Tibial artery (tissue), 4 donors: ENCODE measurements around the gene NAT9.

Experiments
- DNase-seq, 2 donors: peaks; one replicate each; pipeline ENCODE4 v3.0.0-alpha.2; 2019
- H3K27ac ChIP-seq, 2 donors: fragments of 200-600 bp; sonication (generic) in 1 of 2; 1 replicate in 1 of 2; 2 replicates in 1 of 2; pipeline ENCODE4 v1.5.1; 2018 to 2019; ENCODE audit warnings: mild to moderate bottlenecking in 1 of 2
- H3K27me3 ChIP-seq, 2 donors: fragments of 200-600 bp; sonication (generic) in 1 of 2; one replicate each; pipeline versions ENCODE4 v1.5.1 to v1.6.0; 2016 to 2019
- H3K36me3 ChIP-seq, 3 donors: fragments of 200-600 bp; sonication (generic) in 2 of 3; one replicate each; pipeline ENCODE4 v1.5.1; 2016 to 2019; ENCODE audit warnings: mild to moderate bottlenecking in 2 of 3
- H3K4me1 ChIP-seq, 4 donors: fragments of 200-600 bp; sonication (generic) in 2 of 4; 1 replicate in 3 of 4; 2 replicates in 1 of 4; pipeline ENCODE4 v1.5.1; 2016 to 2019
- H3K4me3 ChIP-seq, 2 donors: fragments of 200-600 bp; sonication (generic) in 1 of 2; 1 replicate in 1 of 2; 2 replicates in 1 of 2; pipeline ENCODE4 v1.5.1; 2018 to 2019; ENCODE audit warnings: mild to moderate bottlenecking in 2 of 2
- H3K9me3 ChIP-seq, 3 donors: fragments of 200-600 bp; sonication (generic) in 1 of 3; one replicate each; pipeline ENCODE4 v1.5.1; 2016 to 2019
- intact Hi-C: fragments of 100-400 bp; cut with DNase I; formaldehyde crosslinking; loops from one replicate; pipeline ENCODE4 v1.15.0; 2023; ENCODE audit warnings: low total_unique reads
- TF ChIP-seq, protein P1 (sequence below), 2 experiments: fragments of 200-600 bp in 1 of 2; fragments of 450-650 bp in 1 of 2; IDR thresholded peaks; one replicate each; pipeline ENCODE4 v1.5.1; 2017 to 2019; ENCODE audit warnings: antibody characterized with exemption in 2 of 2, mild to moderate bottlenecking in 1 of 2, moderate library complexity in 1 of 2

The NAT9 gene

DNA sequence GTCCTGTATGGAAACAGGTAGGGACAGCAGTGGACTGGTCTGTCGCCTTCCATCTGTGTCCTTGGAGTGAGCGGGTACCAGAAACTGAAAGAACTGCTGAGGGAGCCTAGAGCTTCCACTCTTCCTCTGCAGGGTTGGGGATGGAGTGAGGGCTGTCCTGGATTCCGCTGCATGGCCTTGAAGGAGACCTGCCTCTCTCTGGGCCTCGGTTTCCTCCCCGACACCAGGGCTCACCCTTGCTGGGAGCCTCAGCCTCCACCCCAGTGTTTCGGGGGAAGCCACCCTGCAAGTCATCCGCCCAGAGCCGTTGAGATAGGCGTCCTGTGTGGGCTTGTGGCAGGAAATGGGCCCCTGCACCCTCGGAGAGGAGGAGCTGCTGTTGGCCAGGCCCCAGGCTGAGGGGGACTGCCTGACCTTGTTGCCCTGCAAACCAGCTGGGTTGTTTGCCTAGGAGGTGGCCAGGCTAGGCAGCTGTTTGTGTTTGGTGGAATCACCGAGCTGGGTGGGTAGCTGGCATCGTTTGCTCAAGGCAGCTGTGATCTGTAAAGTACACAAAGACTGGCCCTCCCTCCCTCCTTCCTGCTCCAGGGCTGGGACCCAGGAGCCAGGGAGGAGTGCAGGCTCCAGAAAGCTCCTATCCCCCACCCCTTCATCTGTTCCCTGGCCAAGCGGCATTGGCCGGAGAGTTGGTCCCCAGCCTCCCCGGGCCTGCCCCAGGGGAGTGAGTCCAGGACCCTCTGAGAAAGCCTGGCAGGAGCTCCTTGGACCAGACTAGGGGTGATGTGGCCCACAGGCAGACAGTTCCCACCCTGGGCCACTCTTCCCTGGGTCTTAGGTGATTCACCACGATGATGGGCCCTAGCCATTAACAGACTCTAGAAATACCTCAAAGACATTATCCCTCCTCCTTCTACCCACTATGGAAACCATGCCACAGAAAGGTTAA, 37.8 kb downstream of the NAT9 start:
- H3K27me3 ChIP-seq, result peaks cover 0 to 86% of the 10 kb centered on the region in 2 donors
- H3K4me3 ChIP-seq, result no peak overlapping the region
- intact Hi-C loops, result no loop called here
- TF ChIP-seq, protein P1, sequence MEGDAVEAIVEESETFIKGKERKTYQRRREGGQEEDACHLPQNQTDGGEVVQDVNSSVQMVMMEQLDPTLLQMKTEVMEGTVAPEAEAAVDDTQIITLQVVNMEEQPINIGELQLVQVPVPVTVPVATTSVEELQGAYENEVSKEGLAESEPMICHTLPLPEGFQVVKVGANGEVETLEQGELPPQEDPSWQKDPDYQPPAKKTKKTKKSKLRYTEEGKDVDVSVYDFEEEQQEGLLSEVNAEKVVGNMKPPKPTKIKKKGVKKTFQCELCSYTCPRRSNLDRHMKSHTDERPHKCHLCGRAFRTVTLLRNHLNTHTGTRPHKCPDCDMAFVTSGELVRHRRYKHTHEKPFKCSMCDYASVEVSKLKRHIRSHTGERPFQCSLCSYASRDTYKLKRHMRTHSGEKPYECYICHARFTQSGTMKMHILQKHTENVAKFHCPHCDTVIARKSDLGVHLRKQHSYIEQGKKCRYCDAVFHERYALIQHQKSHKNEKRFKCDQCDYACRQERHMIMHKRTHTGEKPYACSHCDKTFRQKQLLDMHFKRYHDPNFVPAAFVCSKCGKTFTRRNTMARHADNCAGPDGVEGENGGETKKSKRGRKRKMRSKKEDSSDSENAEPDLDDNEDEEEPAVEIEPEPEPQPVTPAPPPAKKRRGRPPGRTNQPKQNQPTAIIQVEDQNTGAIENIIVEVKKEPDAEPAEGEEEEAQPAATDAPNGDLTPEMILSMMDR (IDR thresholded peaks at IDR 0.05), result no peak
- H3K36me3 ChIP-seq, result no peaks in the 10 kb centered on the region
- no peak overlapping the region for H3K27ac ChIP-seq
- no peak for DNase-seq
- H3K4me1 ChIP-seq, result peaks cover 0 to 25% (median 20%) of the 10 kb centered on the region in 4 donors
- no peaks in the 10 kb centered on the region for H3K9me3 ChIP-seq

DNA sequence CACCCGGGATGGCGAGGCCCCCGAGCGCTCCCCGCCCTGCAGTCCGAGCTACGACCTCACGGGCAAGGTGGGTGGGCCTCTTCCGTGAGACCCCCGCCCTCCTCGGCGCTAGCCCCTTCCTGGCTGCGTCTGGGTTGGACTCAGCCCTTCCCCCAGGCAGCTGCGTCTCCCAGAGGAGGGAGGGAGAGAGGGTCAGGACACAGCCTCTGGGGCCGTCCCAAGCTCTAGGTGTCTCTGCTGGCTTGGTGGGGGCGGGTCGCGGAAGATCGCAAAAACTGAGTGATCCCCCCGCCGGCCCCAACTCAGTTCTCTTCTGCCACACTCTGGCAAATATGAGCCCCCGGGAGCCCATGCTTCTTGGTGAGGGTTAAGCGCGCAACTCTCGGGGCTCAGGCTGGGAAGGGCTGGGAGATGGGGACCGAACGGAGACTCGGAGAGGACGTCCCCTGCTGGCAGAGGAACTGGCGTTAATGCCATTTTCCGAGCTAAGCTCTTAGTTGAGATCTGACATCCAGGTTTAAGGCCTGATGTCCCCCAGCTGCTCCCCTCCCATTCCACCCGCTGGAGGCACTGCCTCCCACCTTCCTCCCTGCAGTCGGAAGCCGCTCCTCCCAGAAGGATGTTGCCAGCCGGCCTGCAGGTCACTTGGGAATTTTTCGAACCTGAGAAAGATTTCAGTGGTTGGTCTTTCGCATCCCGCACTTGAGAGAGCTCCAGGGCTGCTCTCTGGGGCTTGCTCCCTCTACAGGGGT, 38.7 kb downstream of the NAT9 start:
- DNase-seq, result no peak
- H3K4me3 ChIP-seq, result peak overlapping the region; percentile 18 to 31
- no peaks in the 10 kb centered on the region for H3K36me3 ChIP-seq
- no peaks in the 10 kb centered on the region for H3K9me3 ChIP-seq
- intact Hi-C loops, result no loop called here
- H3K27ac ChIP-seq, result no peak overlapping the region
- peaks cover 0 to 25% (median 20%) of the 10 kb centered on the region in 4 donors for H3K4me1 ChIP-seq
- TF ChIP-seq, protein P1 (IDR thresholded peaks at IDR 0.05), result no peak
- peaks cover 0 to 88% of the 10 kb centered on the region in 2 donors for H3K27me3 ChIP-seq

- Histone ChIP-seq H3K27ac (no peak within 1 kb of the TSS), H3K9me3 (no peaks in the 10 kb centered on the region), H3K4me3 (peak within 1 kb of the TSS; percentile 18 to 31), H3K4me1 (peaks cover 0 to 25% (median 20%) of the 10 kb centered on the region in 4 donors), H3K27me3 (peaks cover 0 to 86% of the 10 kb centered on the region in 2 donors), H3K36me3 (no peaks in the 10 kb centered on the region)
- DNase-seq, result no peak
- intact Hi-C loops, result no loop called here
- TF ChIP-seq, protein P1 (IDR thresholded peaks at IDR 0.05), result no peak
Observed at GRCh38 chr17:74736513-74737298, 39.4 kb downstream of the NAT9 start, which contains the start of gene RAB37. Gene RAB37, plus strand, starts transcription at chr17:74737256. Its CDS starts 17 bp downstream, at chr17:74737273.

- TF ChIP-seq, protein P1 (IDR thresholded peaks at IDR 0.05), result no peak
- Histone ChIP-seq H3K27me3 (peaks cover 0 to 83% of the 10 kb centered on the region in 2 donors), H3K9me3 (no peaks in the 10 kb centered on the region)
Observed at GRCh38 chr17:74734256-74734655, 41.9 kb downstream of the NAT9 start.

More at GRCh38 chr17:74734256-74734655, 41.9 kb downstream of the NAT9 start:
- DNase-seq, result no peak
- Histone ChIP-seq H3K4me3 (no peak overlapping the region), H3K4me1 (peaks cover 0 to 25% (median 20%) of the 10 kb centered on the region in 4 donors), H3K27ac (no peak overlapping the region), H3K36me3 (no peaks in the 10 kb centered on the region)
- intact Hi-C loops, result no loop called here
